ENCODE data around the gene RASGRP4. TPM values are rescaled to one million over a fixed set of nuclear protein-coding genes. Genes with fewer than 3 reads are reported as not detected.

RASGRP4 gene
- total RNA-seq, 1 donor from 2014 or later: not detected

DNA sequence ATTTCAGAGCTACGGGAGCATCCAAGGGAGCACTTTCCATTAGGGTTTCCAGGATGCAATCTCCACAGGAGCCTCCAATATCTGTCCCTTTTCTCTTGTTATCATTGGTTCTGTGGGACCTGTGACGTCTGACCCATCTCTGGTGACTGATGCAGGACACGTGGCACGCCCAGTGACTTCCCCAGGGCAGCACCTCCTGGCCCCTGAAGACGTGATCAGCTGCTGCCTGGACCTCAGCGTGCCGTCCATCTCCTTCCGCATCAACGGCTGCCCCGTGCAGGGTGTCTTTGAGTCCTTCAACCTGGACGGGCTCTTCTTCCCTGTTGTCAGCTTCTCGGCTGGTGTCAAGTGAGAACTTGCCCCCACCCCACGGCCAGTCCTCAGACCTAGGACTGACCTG, 33.0 kb upstream of the RASGRP4 start:
- TF ChIP-seq, protein P1, sequence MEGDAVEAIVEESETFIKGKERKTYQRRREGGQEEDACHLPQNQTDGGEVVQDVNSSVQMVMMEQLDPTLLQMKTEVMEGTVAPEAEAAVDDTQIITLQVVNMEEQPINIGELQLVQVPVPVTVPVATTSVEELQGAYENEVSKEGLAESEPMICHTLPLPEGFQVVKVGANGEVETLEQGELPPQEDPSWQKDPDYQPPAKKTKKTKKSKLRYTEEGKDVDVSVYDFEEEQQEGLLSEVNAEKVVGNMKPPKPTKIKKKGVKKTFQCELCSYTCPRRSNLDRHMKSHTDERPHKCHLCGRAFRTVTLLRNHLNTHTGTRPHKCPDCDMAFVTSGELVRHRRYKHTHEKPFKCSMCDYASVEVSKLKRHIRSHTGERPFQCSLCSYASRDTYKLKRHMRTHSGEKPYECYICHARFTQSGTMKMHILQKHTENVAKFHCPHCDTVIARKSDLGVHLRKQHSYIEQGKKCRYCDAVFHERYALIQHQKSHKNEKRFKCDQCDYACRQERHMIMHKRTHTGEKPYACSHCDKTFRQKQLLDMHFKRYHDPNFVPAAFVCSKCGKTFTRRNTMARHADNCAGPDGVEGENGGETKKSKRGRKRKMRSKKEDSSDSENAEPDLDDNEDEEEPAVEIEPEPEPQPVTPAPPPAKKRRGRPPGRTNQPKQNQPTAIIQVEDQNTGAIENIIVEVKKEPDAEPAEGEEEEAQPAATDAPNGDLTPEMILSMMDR (IDR thresholded peaks at IDR 0.05): no peak
- Mint-ChIP-seq H3K4me1 (ENCODE audit: low read depth) (no peaks in the 10 kb centered on the region), H3K36me3 (ENCODE audit: low read depth) (peaks cover 1% of the 10 kb centered on the region), H3K9me3 (ENCODE audit: low read depth) (no peaks in the 10 kb centered on the region), H3K27me3 (ENCODE audit: low read depth) (peaks cover 10% of the 10 kb centered on the region), H3K4me3 (ENCODE audit: unreplicated experiment) (no peak overlapping the region), H3K27ac (ENCODE audit: unreplicated experiment) (no peak overlapping the region)
- DNase-seq (ENCODE audit: low spot score): no peak

DNA sequence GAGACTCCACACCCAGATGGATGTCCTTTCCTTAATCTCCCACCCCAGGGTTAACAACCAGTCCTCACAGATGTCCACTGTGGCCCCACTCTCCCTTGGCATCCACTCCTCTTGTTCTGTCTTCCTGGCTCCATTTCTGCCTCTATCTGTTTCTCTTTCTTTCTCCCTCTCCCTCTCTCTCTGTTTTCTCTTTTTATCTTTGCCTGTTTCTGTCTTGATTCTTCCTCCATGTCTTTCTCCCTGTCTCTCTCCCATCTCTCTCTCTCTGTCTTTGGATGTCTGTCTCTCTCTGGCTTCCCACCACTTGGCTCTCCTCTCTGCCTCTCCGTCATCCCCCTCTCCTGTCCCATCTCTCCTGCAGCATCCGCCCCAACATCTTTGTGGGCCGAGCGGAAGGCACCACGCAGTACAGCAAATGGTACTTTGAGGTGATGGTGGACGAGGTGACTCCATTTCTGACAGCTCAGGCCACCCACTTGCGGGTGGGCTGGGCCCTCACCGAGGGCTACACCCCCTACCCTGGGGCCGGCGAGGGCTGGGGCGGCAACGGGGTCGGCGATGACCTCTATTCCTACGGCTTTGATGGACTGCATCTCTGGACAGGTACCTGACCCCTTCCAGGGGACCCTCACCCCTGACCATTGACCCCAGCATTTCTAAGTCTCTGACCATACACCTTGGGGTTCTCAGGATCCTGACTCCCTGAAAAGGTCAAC, 31.8 kb upstream of the RASGRP4 start:
- Mint-ChIP-seq H3K9me3 (ENCODE audit: low read depth) (no peaks in the 10 kb centered on the region), H3K36me3 (ENCODE audit: low read depth) (peaks cover 1% of the 10 kb centered on the region), H3K4me3 (ENCODE audit: unreplicated experiment) (no peak overlapping the region), H3K27me3 (ENCODE audit: low read depth) (peaks cover 10% of the 10 kb centered on the region), H3K4me1 (ENCODE audit: low read depth) (no peaks in the 10 kb centered on the region), H3K27ac (ENCODE audit: unreplicated experiment) (peak overlapping the region; percentile 67)
- TF ChIP-seq, protein P1 (IDR thresholded peaks at IDR 0.05): no peak
- DNase-seq (ENCODE audit: low spot score): no peak

DNA sequence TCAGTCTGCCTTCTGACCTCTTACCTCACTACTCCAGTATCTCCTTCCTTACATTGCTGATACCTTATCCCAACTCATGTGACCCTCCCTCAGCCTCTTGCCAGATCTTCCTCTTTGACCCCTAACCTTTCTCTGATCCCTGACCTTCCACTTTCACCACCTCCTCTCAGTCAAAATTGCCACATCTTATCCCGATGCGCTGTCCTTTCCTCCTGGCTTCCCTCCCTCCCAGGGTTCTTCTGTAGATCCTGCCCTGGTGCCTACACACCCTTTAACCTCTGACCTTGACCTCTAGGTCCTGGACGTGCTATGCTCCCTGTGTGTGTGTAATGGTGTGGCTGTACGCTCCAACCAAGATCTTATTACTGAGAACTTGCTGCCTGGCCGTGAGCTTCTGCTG, 31.2 kb upstream of the RASGRP4 start:
- Mint-ChIP-seq H3K27me3 (ENCODE audit: low read depth) (peaks cover 8% of the 10 kb centered on the region), H3K4me3 (ENCODE audit: unreplicated experiment) (no peak overlapping the region), H3K9me3 (ENCODE audit: low read depth) (no peaks in the 10 kb centered on the region), H3K27ac (ENCODE audit: unreplicated experiment) (no peak overlapping the region), H3K36me3 (ENCODE audit: low read depth) (peaks cover 1% of the 10 kb centered on the region), H3K4me1 (ENCODE audit: low read depth) (no peaks in the 10 kb centered on the region)
- no peak for DNase-seq (ENCODE audit: low spot score)
- TF ChIP-seq, protein P1 (IDR thresholded peaks at IDR 0.05): no peak

DNA sequence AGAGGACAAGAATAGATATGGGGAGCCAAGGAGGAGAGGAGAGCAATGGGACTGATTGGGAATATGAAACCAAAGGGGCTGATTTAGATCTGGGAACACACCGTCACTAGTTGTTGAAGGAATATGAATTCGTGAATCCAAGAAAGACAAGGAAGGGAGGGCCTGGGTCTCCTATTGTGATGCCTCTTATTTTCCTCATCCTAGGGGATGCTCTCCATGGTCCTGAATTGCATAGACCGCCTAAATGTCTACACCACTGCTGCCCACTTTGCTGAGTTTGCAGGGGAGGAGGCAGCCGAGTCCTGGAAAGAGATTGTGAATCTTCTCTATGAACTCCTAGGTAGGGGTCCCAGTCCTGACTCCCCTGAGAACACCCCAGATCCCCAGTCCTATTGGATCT, 29.0 kb upstream of the RASGRP4 start:
- DNase-seq (ENCODE audit: low spot score): no peak
- TF ChIP-seq, protein P1 (IDR thresholded peaks at IDR 0.05): no peak
- peaks cover 16% of the 10 kb centered on the region for H3K27me3 Mint-ChIP-seq (ENCODE audit: low read depth)
- peaks cover 1% of the 10 kb centered on the region for H3K36me3 Mint-ChIP-seq (ENCODE audit: low read depth)
- H3K4me3 Mint-ChIP-seq (ENCODE audit: unreplicated experiment): no peak overlapping the region
- H3K9me3 Mint-ChIP-seq (ENCODE audit: low read depth): no peaks in the 10 kb centered on the region
- no peak overlapping the region for H3K27ac Mint-ChIP-seq (ENCODE audit: unreplicated experiment)
- no peaks in the 10 kb centered on the region for H3K4me1 Mint-ChIP-seq (ENCODE audit: low read depth)

DNA sequence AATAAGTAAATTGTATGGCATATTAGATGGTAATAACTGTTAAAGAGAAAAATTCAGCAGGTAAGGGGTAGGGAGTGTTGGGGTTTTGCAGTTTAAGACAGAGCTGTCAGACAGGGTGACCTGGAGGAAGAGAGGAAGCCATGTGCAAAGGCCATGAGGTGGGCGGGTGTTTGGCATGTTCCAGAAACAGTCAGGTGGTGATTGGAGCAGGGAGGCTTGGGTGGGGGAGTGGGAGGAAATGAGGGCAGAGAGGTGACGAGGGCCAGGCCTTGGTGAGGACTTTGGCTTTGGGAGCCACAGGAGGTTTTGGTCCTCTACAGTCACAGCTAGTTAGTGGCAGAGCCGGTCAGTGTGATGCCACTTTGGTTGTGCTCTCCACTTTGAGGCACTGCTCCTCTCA, 27.6 kb upstream of the RASGRP4 start:
- H3K36me3 Mint-ChIP-seq (ENCODE audit: low read depth): peaks cover 1% of the 10 kb centered on the region
- H3K27ac Mint-ChIP-seq (ENCODE audit: unreplicated experiment): no peak overlapping the region
- H3K9me3 Mint-ChIP-seq (ENCODE audit: low read depth): no peaks in the 10 kb centered on the region
- TF ChIP-seq, protein P1 (IDR thresholded peaks at IDR 0.05): no peak
- H3K4me1 Mint-ChIP-seq (ENCODE audit: low read depth): no peaks in the 10 kb centered on the region
- DNase-seq (ENCODE audit: low spot score): no peak
- no peak overlapping the region for H3K4me3 Mint-ChIP-seq (ENCODE audit: unreplicated experiment)
- peaks cover 26% of the 10 kb centered on the region for H3K27me3 Mint-ChIP-seq (ENCODE audit: low read depth)
